Liver (tissue), 9 donors: ENCODE data around the gene PEX12. TPM values are rescaled to one million over a fixed set of nuclear protein-coding genes. Genes with fewer than 3 reads are reported as not detected.

ENCODE experiments used
- DNase-seq: peaks from one replicate; pipeline ENCODE4 v3.0.0-alpha.2; 2017; ENCODE audit warnings: low spot score
- H3K27ac ChIP-seq, 2 donors: one replicate each; pipeline ENCODE4 v1.7.0; 2013; ENCODE audit warnings: inconsistent platforms in 2 of 2, low read length in 2 of 2, control low read depth in 1 of 2, low read depth in 1 of 2, mild to moderate bottlenecking in 1 of 2
- H3K27me3 ChIP-seq, 4 donors: one replicate each; pipeline versions ENCODE4 v1.6.1 to v1.7.0; 2013; ENCODE audit warnings: low read length in 3 of 4, inconsistent platforms in 1 of 4, mild to moderate bottlenecking in 1 of 4, moderate library complexity in 1 of 4; ENCODE audit not compliant: control insufficient read depth in 4 of 4, insufficient read depth in 4 of 4
- H3K36me3 ChIP-seq, 4 donors: one replicate each; pipeline versions ENCODE4 v1.6.1 to v1.7.0; 2013; ENCODE audit warnings: low read length in 3 of 4, mild to moderate bottlenecking in 3 of 4, low read depth in 1 of 4, moderate library complexity in 1 of 4; ENCODE audit not compliant: control insufficient read depth in 4 of 4, insufficient read depth in 3 of 4
- H3K4me1 ChIP-seq, 4 donors: one replicate each; pipeline versions ENCODE4 v1.6.1 to v1.7.0; 2013; ENCODE audit warnings: low read length in 3 of 4, mild to moderate bottlenecking in 3 of 4, moderate library complexity in 1 of 4; ENCODE audit not compliant: control insufficient read depth in 4 of 4, insufficient read depth in 4 of 4
- H3K4me3 ChIP-seq, 3 donors: one replicate each; pipeline versions ENCODE4 v1.6.1 to v1.7.0; 2013; ENCODE audit warnings: low read length in 3 of 3, control low read depth in 1 of 3, low read depth in 1 of 3, mild to moderate bottlenecking in 1 of 3
- H3K9ac ChIP-seq, 2 donors: one replicate each; pipeline ENCODE4 v1.7.0; 2013; ENCODE audit warnings: low read length in 2 of 2, mild to moderate bottlenecking in 2 of 2, moderate library complexity in 2 of 2, control low read depth in 1 of 2, low read depth in 1 of 2
- H3K9me3 ChIP-seq, 4 donors: one replicate each; pipeline versions ENCODE4 v1.6.1 to v1.7.0; 2013; ENCODE audit warnings: low read length in 3 of 4; ENCODE audit not compliant: control insufficient read depth in 4 of 4
- EGR1 ChIP-seq, 2 donors: IDR thresholded peaks; 2 replicates each; pipeline ENCODE4 v1.6.1; 2016 to 2018; ENCODE audit warnings: antibody characterized with exemption in 2 of 2, low read depth in 2 of 2
- FOXA1 ChIP-seq: IDR thresholded peaks from 2 replicates; pipeline ENCODE4 v1.6.1; 2016; ENCODE audit warnings: antibody characterized with exemption
- FOXA2 ChIP-seq: IDR thresholded peaks from 2 replicates; pipeline ENCODE4 v1.6.1; 2016; ENCODE audit warnings: antibody characterized with exemption
- GABPA ChIP-seq, 2 donors: IDR thresholded peaks in 1 of 2; conservative IDR thresholded peaks in 1 of 2; 2 replicates each; pipeline ENCODE4 v1.6.1; 2016; ENCODE audit warnings: antibody characterized with exemption in 2 of 2, mild to moderate bottlenecking in 1 of 2, moderate library complexity in 1 of 2
- HNF4A ChIP-seq, 2 donors: conservative IDR thresholded peaks; 2 replicates each; pipeline ENCODE4 v1.6.1; 2016; ENCODE audit warnings: antibody characterized with exemption in 2 of 2, mild to moderate bottlenecking in 2 of 2
- HNF4G ChIP-seq: IDR thresholded peaks from 2 replicates; pipeline ENCODE4 v1.6.1; 2016; ENCODE audit warnings: antibody characterized with exemption
- JUND ChIP-seq, 2 donors: IDR thresholded peaks; 2 replicates each; pipeline ENCODE4 v1.6.1; 2016; ENCODE audit warnings: antibody characterized with exemption in 2 of 2
- NR2F2 ChIP-seq: IDR thresholded peaks from 2 replicates; pipeline ENCODE4 v1.6.1; 2016; ENCODE audit warnings: antibody characterized with exemption
- RAD21 ChIP-seq, 2 donors: IDR thresholded peaks; 2 replicates each; pipeline ENCODE4 v1.6.1; 2016; ENCODE audit warnings: antibody characterized with exemption in 2 of 2, mild to moderate bottlenecking in 2 of 2
- RXRA ChIP-seq, 2 donors: IDR thresholded peaks; 2 replicates each; pipeline ENCODE4 v1.6.1; 2017 to 2018; ENCODE audit warnings: antibody characterized with exemption in 2 of 2, mild to moderate bottlenecking in 1 of 2
- SP1 ChIP-seq: IDR thresholded peaks from 2 replicates; pipeline ENCODE4 v1.6.1; 2018; ENCODE audit warnings: antibody characterized with exemption, mild to moderate bottlenecking
- TAF1 ChIP-seq: conservative IDR thresholded peaks from 2 replicates; pipeline ENCODE4 v1.6.1; 2016; ENCODE audit warnings: antibody characterized with exemption, mild to moderate bottlenecking
- YY1 ChIP-seq: IDR thresholded peaks from 2 replicates; pipeline ENCODE4 v1.6.1; 2016; ENCODE audit warnings: antibody characterized with exemption, mild to moderate bottlenecking
- ZBTB33 ChIP-seq: IDR thresholded peaks from 2 replicates; pipeline ENCODE4 v1.6.1; 2016; ENCODE audit warnings: antibody characterized with exemption
- WGBS: extraction: QIAGEN DNeasy Blood & Tissue Kit; methylation state at CpG from one replicate; pipeline ENCODE4 v1.1.7; 2013; 5-methylcytosine and 5-hydroxymethylcytosine counted together
- polyA plus RNA-seq, 2 donors: library from polyadenylated mRNA; stranded (reverse) in 1 of 2; unstranded in 1 of 2; fragments of 200-250 nt in 1 of 2; fragments of >200 nt in 1 of 2; fragmentation: Nextera tagmentation in 1 of 2; extraction: Ambion mirVana in 1 of 2; gene quantifications; one replicate each; pipeline versions ENCODE4 v1.2.1 to v1.2.3, GENCODE V29; 2013 to 2015
- total RNA-seq, 2 donors: library from RNA; depleted of rRNA; stranded (reverse); fragments of >200 nt; gene quantifications; one replicate each; pipeline ENCODE4 v1.2.3, GENCODE V29; 2014
- TF ChIP-seq, protein P1 (sequence below): IDR thresholded peaks from 2 replicates; pipeline ENCODE4 v1.6.1; 2016; ENCODE audit warnings: antibody characterized with exemption
- TF ChIP-seq, protein P2 (sequence below): fragments of 150-350 bp; IDR thresholded peaks from 2 replicates; pipeline ENCODE4 v1.5.1; 2017; ENCODE audit warnings: improper control_type of control experiment, low read depth, low read length; ENCODE audit not compliant: missing input control
- TF ChIP-seq, protein P3 (sequence below): IDR thresholded peaks from 2 replicates; pipeline ENCODE4 v1.6.1; 2016; ENCODE audit warnings: antibody characterized with exemption
- TF ChIP-seq, protein P4 (sequence below): IDR thresholded peaks from 2 replicates; pipeline ENCODE4 v1.6.1; 2016; ENCODE audit warnings: antibody characterized with exemption, mild to moderate bottlenecking
- donor health status: healthy.
- donor health status: healthy.
- donor health status: healthy.
- donor health status: healthy.
- donor health status: healthy.

PEX12 gene
- total and polyA plus RNA-seq, 4 donors: 2.0 to 3.6 (median 2.4) TPM

DNA sequence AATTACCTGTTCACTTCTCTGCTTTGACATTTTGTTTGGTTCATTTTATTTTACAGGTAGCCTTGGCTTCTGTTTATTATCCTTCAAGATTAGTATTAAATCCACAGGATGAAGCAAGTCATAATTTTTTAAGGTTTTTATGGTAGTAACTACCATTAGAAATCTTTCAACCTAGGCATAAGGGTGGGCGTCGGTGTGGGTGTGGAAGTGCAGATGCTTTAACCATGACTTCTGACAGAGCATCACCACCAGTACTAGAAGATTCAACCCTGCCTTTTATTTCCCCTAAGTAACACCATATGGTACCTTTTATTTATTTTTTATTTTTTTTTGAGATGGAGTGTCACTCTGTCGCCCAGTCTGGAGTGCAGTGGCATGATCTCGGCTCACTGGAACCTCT lies 31.5 kb upstream of the PEX12 start:
- no peaks in the 10 kb centered on the region for H3K4me1 ChIP-seq
- H3K27ac ChIP-seq: no peak overlapping the region
- H3K9me3 ChIP-seq: no peaks in the 10 kb centered on the region
- no peak for DNase-seq
- peaks cover 0 to 35% (median 30%) of the 10 kb centered on the region in 4 donors for H3K36me3 ChIP-seq
- no peaks in the 10 kb centered on the region for H3K27me3 ChIP-seq
- no peak overlapping the region for H3K4me3 ChIP-seq
- H3K9ac ChIP-seq: no peak overlapping the region
- TF ChIP-seq TAF1 (no peak), NR2F2 (no peak), SP1 (no peak), RAD21 (IDR thresholded peaks at IDR 0.05) (no peak), HNF4A (conservative IDR thresholded peaks at IDR 0.05) (no peak), JUND (IDR thresholded peaks at IDR 0.05) (no peak)
- WGBS: 97% methylated on average over 4 of the region's 4 CpGs

- H3K36me3 ChIP-seq: peaks cover 0 to 44% (median 37%) of the 10 kb centered on the region in 4 donors
Observed at GRCh38 chr17:35607239-35607847, 29.0 kb upstream of the PEX12 start.

More at GRCh38 chr17:35607239-35607847, 29.0 kb upstream of the PEX12 start:
- no peaks in the 10 kb centered on the region for H3K4me1 ChIP-seq
- 89% methylated on average over 3 of the region's 3 CpGs for WGBS
- no peak for TF ChIP-seq HNF4A (conservative IDR thresholded peaks at IDR 0.05)
- no peak for TF ChIP-seq EGR1 (IDR thresholded peaks at IDR 0.05; ENCODE audit: low read depth in 2 of 2)
- TF ChIP-seq JUND (IDR thresholded peaks at IDR 0.05): no peak
- TF ChIP-seq FOXA1: no peak
- TF ChIP-seq, protein P1, sequence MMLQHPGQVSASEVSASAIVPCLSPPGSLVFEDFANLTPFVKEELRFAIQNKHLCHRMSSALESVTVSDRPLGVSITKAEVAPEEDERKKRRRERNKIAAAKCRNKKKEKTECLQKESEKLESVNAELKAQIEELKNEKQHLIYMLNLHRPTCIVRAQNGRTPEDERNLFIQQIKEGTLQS: no peak
- TF ChIP-seq YY1: no peak
- no peak for TF ChIP-seq NR2F2
- no peak for TF ChIP-seq RAD21 (IDR thresholded peaks at IDR 0.05)
- no peak for TF ChIP-seq TAF1
- TF ChIP-seq FOXA2: no peak
- TF ChIP-seq, protein P2, sequence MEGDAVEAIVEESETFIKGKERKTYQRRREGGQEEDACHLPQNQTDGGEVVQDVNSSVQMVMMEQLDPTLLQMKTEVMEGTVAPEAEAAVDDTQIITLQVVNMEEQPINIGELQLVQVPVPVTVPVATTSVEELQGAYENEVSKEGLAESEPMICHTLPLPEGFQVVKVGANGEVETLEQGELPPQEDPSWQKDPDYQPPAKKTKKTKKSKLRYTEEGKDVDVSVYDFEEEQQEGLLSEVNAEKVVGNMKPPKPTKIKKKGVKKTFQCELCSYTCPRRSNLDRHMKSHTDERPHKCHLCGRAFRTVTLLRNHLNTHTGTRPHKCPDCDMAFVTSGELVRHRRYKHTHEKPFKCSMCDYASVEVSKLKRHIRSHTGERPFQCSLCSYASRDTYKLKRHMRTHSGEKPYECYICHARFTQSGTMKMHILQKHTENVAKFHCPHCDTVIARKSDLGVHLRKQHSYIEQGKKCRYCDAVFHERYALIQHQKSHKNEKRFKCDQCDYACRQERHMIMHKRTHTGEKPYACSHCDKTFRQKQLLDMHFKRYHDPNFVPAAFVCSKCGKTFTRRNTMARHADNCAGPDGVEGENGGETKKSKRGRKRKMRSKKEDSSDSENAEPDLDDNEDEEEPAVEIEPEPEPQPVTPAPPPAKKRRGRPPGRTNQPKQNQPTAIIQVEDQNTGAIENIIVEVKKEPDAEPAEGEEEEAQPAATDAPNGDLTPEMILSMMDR: no peak
- TF ChIP-seq ZBTB33: no peak
- no peak for TF ChIP-seq RXRA (IDR thresholded peaks at IDR 0.05)
- no peak for TF ChIP-seq SP1
- TF ChIP-seq, protein P3, sequence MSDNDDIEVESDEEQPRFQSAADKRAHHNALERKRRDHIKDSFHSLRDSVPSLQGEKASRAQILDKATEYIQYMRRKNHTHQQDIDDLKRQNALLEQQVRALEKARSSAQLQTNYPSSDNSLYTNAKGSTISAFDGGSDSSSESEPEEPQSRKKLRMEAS: no peak
- TF ChIP-seq, protein P4, sequence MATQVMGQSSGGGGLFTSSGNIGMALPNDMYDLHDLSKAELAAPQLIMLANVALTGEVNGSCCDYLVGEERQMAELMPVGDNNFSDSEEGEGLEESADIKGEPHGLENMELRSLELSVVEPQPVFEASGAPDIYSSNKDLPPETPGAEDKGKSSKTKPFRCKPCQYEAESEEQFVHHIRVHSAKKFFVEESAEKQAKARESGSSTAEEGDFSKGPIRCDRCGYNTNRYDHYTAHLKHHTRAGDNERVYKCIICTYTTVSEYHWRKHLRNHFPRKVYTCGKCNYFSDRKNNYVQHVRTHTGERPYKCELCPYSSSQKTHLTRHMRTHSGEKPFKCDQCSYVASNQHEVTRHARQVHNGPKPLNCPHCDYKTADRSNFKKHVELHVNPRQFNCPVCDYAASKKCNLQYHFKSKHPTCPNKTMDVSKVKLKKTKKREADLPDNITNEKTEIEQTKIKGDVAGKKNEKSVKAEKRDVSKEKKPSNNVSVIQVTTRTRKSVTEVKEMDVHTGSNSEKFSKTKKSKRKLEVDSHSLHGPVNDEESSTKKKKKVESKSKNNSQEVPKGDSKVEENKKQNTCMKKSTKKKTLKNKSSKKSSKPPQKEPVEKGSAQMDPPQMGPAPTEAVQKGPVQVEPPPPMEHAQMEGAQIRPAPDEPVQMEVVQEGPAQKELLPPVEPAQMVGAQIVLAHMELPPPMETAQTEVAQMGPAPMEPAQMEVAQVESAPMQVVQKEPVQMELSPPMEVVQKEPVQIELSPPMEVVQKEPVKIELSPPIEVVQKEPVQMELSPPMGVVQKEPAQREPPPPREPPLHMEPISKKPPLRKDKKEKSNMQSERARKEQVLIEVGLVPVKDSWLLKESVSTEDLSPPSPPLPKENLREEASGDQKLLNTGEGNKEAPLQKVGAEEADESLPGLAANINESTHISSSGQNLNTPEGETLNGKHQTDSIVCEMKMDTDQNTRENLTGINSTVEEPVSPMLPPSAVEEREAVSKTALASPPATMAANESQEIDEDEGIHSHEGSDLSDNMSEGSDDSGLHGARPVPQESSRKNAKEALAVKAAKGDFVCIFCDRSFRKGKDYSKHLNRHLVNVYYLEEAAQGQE: no peak
- TF ChIP-seq HNF4G: no peak
- no peak for TF ChIP-seq GABPA (IDR thresholded peaks at IDR 0.05 in 1 of 2, conservative IDR thresholded peaks at IDR 0.05 in 1 of 2)
- no peak overlapping the region for H3K9ac ChIP-seq
- no peaks in the 10 kb centered on the region for H3K27me3 ChIP-seq
- H3K4me3 ChIP-seq: no peak overlapping the region
- no peak overlapping the region for H3K27ac ChIP-seq
- no peak for DNase-seq
- no peaks in the 10 kb centered on the region for H3K9me3 ChIP-seq
